Prostate gland (tissue), 2 donors: ENCODE results near the gene ABCG8.

Source experiments
- POLR2A ChIP-seq: fragments of 450-650 bp; IDR thresholded peaks from one replicate; pipeline ENCODE4 v1.6.1; 2016; ENCODE audit warnings: antibody characterized with exemption, mild to moderate bottlenecking
- POLR2AphosphoS5 ChIP-seq: sonication (generic); formaldehyde crosslinking; IDR thresholded peaks from one replicate; pipeline ENCODE4 v1.6.1; 2017; ENCODE audit warnings: antibody characterized with exemption
- TF ChIP-seq, protein P1 (sequence below), 4 experiments: fragments of 200-600 bp in 2 of 4; fragments of 450-650 bp in 2 of 4; sonication (generic) in 2 of 4; IDR thresholded peaks; 1 replicate in 3 of 4; 2 replicates in 1 of 4; pipeline ENCODE4 v1.5.1; 2016 to 2019; ENCODE audit warnings: antibody characterized with exemption in 4 of 4, mild to moderate bottlenecking in 2 of 4, moderate library complexity in 2 of 4

DNA sequence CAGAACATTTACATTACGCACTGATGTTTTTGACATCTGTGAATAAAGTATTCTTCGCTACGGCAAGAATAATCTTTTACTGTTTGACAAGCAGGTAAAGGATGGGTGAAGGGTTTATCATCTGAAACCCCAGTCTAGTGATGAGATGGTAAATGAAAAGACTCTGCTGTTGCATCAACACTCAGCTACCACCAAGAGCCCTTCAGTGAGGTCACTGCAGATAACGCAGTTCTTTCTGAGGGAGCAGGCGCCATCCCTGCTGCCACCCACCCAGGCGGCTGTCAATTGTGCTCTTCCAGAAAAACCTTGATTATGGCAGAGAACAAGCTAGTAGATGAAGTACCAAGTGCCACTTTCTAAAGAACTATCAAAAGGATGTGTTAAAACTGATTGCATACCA, 58.7 kb downstream of the ABCG8 start:
- no peak for TF ChIP-seq POLR2AphosphoS5
- TF ChIP-seq, protein P1, sequence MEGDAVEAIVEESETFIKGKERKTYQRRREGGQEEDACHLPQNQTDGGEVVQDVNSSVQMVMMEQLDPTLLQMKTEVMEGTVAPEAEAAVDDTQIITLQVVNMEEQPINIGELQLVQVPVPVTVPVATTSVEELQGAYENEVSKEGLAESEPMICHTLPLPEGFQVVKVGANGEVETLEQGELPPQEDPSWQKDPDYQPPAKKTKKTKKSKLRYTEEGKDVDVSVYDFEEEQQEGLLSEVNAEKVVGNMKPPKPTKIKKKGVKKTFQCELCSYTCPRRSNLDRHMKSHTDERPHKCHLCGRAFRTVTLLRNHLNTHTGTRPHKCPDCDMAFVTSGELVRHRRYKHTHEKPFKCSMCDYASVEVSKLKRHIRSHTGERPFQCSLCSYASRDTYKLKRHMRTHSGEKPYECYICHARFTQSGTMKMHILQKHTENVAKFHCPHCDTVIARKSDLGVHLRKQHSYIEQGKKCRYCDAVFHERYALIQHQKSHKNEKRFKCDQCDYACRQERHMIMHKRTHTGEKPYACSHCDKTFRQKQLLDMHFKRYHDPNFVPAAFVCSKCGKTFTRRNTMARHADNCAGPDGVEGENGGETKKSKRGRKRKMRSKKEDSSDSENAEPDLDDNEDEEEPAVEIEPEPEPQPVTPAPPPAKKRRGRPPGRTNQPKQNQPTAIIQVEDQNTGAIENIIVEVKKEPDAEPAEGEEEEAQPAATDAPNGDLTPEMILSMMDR (IDR thresholded peaks at IDR 0.05): no peak
- no peak for TF ChIP-seq POLR2A
